Measurements from ENCODE around the gene NR1H3. TPM values are rescaled to one million over a fixed set of nuclear protein-coding genes. Genes with fewer than 3 reads are reported as not detected.

Gene NR1H3
- total and polyA plus RNA-seq, 2 donors from 2014 or later, result 27.9 to 73.8 TPM

- no peak for TF ChIP-seq CTCF (IDR thresholded peaks at IDR 0.05; ENCODE audit: borderline replicate concordance, extremely low read depth, insufficient read depth)
- FAIRE-seq (no peak), DNase-seq (peak in 2 of 5 donors; percentile 34)
- peaks cover 8 to 24% (median 14%) of the 10 kb centered on the region in 3 donors for H3K4me1 ChIP-seq (ENCODE audit: control insufficient read depth in 2 of 3, insufficient read depth in 2 of 3, low read depth in 1 of 3, low read length in 3 of 3)
- H3K27ac ChIP-seq (ENCODE audit: low read depth in 2 of 2, low read length in 2 of 2), result no peak overlapping the region
- no peaks in the 10 kb centered on the region for H3K27me3 ChIP-seq (ENCODE audit: control insufficient read depth, insufficient read depth, low read length)
- no peaks in the 10 kb centered on the region for H3K9me3 ChIP-seq (ENCODE audit: control insufficient read depth in 2 of 3, insufficient read depth in 1 of 3, low read length in 3 of 3)
- H3K4me3 ChIP-seq (ENCODE audit: low read length in 3 of 3), result no peak overlapping the region
- intact Hi-C loops (cut with DNase I), result no loop called here
- peaks cover 8 to 20% (median 19%) of the 10 kb centered on the region in 3 donors for H3K36me3 ChIP-seq (ENCODE audit: control insufficient read depth in 2 of 3, insufficient read depth in 3 of 3, low read length in 3 of 3)
- no peak overlapping the region for H3K9ac ChIP-seq (ENCODE audit: low read length in 3 of 3)
Measured at GRCh38 chr11:47272706-47273105, 14.9 kb downstream of the NR1H3 start.

GRCh38 chr11:47274495-47275235 lies 16.9 kb downstream of the NR1H3 start:
- no peak for TF ChIP-seq CTCF (IDR thresholded peaks at IDR 0.05; ENCODE audit: borderline replicate concordance, extremely low read depth, insufficient read depth)
- H3K4me3 ChIP-seq (ENCODE audit: low read length in 3 of 3), result no peak overlapping the region
- H3K27ac ChIP-seq (ENCODE audit: low read depth in 2 of 2, low read length in 2 of 2), result no peak overlapping the region
- DNase-seq (no peak), FAIRE-seq (no peak)
- no peaks in the 10 kb centered on the region for H3K9me3 ChIP-seq (ENCODE audit: control insufficient read depth in 2 of 3, insufficient read depth in 1 of 3, low read length in 3 of 3)
- H3K27me3 ChIP-seq (ENCODE audit: control insufficient read depth, insufficient read depth, low read length), result no peaks in the 10 kb centered on the region
- H3K4me1 ChIP-seq (ENCODE audit: control insufficient read depth in 2 of 3, insufficient read depth in 2 of 3, low read depth in 1 of 3, low read length in 3 of 3), result peaks cover 2 to 13% (median 8%) of the 10 kb centered on the region in 3 donors
- peaks cover 19 to 35% (median 24%) of the 10 kb centered on the region in 3 donors for H3K36me3 ChIP-seq (ENCODE audit: control insufficient read depth in 2 of 3, insufficient read depth in 3 of 3, low read length in 3 of 3)
- intact Hi-C loops (cut with DNase I), result no loop called here
- no peak overlapping the region for H3K9ac ChIP-seq (ENCODE audit: low read length in 3 of 3)

- no peak overlapping the region for H3K27ac ChIP-seq (ENCODE audit: low read depth in 2 of 2, low read length in 2 of 2)
- intact Hi-C loops (cut with DNase I), result no loop called here
- H3K36me3 ChIP-seq (ENCODE audit: control insufficient read depth in 2 of 3, insufficient read depth in 3 of 3, low read length in 3 of 3), result peaks cover 19 to 52% (median 33%) of the 10 kb centered on the region in 3 donors
Measured at GRCh38 chr11:47276923-47277322, 19.1 kb downstream of the NR1H3 start.

More at GRCh38 chr11:47276923-47277322, 19.1 kb downstream of the NR1H3 start:
- Histone ChIP-seq H3K27me3 (ENCODE audit: control insufficient read depth, insufficient read depth, low read length) (no peaks in the 10 kb centered on the region), H3K9ac (ENCODE audit: low read length in 3 of 3) (no peak overlapping the region), H3K9me3 (ENCODE audit: control insufficient read depth in 2 of 3, insufficient read depth in 1 of 3, low read length in 3 of 3) (no peaks in the 10 kb centered on the region), H3K4me3 (ENCODE audit: low read length in 3 of 3) (no peak overlapping the region), H3K4me1 (ENCODE audit: control insufficient read depth in 2 of 3, insufficient read depth in 2 of 3, low read depth in 1 of 3, low read length in 3 of 3) (peaks cover 0 to 4% (median under 1%) of the 10 kb centered on the region in 3 donors)
- no peak for DNase-seq
- no peak for TF ChIP-seq CTCF (IDR thresholded peaks at IDR 0.05; ENCODE audit: borderline replicate concordance, extremely low read depth, insufficient read depth)
- FAIRE-seq, result no peak
